ENCODE measurements around the gene OR9A2. TPM values are rescaled to one million over a fixed set of nuclear protein-coding genes. Genes with fewer than 3 reads are reported as not detected.

OR9A2 gene
- total and polyA plus RNA-seq, 4 donors: 0.08 TPM; not detected in 3

DNA sequence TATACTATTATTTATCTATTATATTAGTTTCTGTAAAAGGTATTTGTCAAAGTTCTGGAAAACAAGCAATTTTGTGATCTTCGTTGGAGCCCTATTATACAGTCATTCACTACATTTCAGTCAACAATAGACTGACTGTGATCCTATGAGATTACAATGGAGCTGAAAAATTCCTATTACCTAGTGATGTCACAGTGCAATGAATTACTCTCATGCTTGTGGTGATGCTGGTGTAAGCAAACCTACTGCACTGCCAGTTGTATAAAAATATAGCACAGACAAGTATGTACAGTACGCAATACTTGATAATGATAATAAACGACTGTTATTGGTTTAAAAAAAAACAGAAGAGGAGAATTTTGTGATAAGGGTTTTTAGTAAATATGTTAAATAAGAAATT is 46.6 kb upstream of the OR9A2 start:
- no peak for DNase-seq (ENCODE audit: low spot score)
- Histone ChIP-seq H3K27ac (ENCODE audit: low read depth in 1 of 2, low read length in 2 of 2) (no peak overlapping the region), H3K4me1 (ENCODE audit: control insufficient read depth in 4 of 4, insufficient read depth in 4 of 4, low read length in 3 of 4) (no peaks in the 10 kb centered on the region), H3K4me3 (ENCODE audit: low read depth in 1 of 3, low read length in 3 of 3) (no peak overlapping the region), H3K9me3 (ENCODE audit: control insufficient read depth in 4 of 4, low read length in 3 of 4) (no peaks in the 10 kb centered on the region), H3K27me3 (ENCODE audit: control insufficient read depth in 4 of 4, insufficient read depth in 4 of 4, low read length in 3 of 4) (peaks cover 0 to 3% (median 0%) of the 10 kb centered on the region in 4 donors), H3K36me3 (ENCODE audit: control insufficient read depth in 4 of 4, insufficient read depth in 3 of 4, low read depth in 1 of 4, low read length in 3 of 4) (no peaks in the 10 kb centered on the region), H3K9ac (ENCODE audit: low read depth in 1 of 2, low read length in 2 of 2) (no peak overlapping the region)
- WGBS: 85% methylated on average over 3 of the region's 3 CpGs
- TF ChIP-seq RAD21 (IDR thresholded peaks at IDR 0.05) (no peak), HNF4G (IDR thresholded peaks at IDR 0.05) (no peak), JUND (IDR thresholded peaks at IDR 0.05) (no peak), EGR1 (IDR thresholded peaks at IDR 0.05; ENCODE audit: low read depth in 2 of 2) (no peak), YY1 (IDR thresholded peaks at IDR 0.05) (no peak), RXRA (IDR thresholded peaks at IDR 0.05) (no peak), HNF4A (conservative IDR thresholded peaks at IDR 0.05) (no peak), SP1 (IDR thresholded peaks at IDR 0.05) (no peak), FOXA2 (IDR thresholded peaks at IDR 0.05) (no peak), FOXA1 (IDR thresholded peaks at IDR 0.05) (no peak)
- TF ChIP-seq, protein P1, sequence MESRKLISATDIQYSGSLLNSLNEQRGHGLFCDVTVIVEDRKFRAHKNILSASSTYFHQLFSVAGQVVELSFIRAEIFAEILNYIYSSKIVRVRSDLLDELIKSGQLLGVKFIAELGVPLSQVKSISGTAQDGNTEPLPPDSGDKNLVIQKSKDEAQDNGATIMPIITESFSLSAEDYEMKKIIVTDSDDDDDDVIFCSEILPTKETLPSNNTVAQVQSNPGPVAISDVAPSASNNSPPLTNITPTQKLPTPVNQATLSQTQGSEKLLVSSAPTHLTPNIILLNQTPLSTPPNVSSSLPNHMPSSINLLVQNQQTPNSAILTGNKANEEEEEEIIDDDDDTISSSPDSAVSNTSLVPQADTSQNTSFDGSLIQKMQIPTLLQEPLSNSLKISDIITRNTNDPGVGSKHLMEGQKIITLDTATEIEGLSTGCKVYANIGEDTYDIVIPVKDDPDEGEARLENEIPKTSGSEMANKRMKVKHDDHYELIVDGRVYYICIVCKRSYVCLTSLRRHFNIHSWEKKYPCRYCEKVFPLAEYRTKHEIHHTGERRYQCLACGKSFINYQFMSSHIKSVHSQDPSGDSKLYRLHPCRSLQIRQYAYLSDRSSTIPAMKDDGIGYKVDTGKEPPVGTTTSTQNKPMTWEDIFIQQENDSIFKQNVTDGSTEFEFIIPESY (IDR thresholded peaks at IDR 0.05): no peak
- TF ChIP-seq, protein P2, sequence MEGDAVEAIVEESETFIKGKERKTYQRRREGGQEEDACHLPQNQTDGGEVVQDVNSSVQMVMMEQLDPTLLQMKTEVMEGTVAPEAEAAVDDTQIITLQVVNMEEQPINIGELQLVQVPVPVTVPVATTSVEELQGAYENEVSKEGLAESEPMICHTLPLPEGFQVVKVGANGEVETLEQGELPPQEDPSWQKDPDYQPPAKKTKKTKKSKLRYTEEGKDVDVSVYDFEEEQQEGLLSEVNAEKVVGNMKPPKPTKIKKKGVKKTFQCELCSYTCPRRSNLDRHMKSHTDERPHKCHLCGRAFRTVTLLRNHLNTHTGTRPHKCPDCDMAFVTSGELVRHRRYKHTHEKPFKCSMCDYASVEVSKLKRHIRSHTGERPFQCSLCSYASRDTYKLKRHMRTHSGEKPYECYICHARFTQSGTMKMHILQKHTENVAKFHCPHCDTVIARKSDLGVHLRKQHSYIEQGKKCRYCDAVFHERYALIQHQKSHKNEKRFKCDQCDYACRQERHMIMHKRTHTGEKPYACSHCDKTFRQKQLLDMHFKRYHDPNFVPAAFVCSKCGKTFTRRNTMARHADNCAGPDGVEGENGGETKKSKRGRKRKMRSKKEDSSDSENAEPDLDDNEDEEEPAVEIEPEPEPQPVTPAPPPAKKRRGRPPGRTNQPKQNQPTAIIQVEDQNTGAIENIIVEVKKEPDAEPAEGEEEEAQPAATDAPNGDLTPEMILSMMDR (IDR thresholded peaks at IDR 0.05; ENCODE audit: low read depth, low read length, missing input control): no peak
- TF ChIP-seq, protein P3, sequence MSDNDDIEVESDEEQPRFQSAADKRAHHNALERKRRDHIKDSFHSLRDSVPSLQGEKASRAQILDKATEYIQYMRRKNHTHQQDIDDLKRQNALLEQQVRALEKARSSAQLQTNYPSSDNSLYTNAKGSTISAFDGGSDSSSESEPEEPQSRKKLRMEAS (IDR thresholded peaks at IDR 0.05): no peak
- TF ChIP-seq, protein P4, sequence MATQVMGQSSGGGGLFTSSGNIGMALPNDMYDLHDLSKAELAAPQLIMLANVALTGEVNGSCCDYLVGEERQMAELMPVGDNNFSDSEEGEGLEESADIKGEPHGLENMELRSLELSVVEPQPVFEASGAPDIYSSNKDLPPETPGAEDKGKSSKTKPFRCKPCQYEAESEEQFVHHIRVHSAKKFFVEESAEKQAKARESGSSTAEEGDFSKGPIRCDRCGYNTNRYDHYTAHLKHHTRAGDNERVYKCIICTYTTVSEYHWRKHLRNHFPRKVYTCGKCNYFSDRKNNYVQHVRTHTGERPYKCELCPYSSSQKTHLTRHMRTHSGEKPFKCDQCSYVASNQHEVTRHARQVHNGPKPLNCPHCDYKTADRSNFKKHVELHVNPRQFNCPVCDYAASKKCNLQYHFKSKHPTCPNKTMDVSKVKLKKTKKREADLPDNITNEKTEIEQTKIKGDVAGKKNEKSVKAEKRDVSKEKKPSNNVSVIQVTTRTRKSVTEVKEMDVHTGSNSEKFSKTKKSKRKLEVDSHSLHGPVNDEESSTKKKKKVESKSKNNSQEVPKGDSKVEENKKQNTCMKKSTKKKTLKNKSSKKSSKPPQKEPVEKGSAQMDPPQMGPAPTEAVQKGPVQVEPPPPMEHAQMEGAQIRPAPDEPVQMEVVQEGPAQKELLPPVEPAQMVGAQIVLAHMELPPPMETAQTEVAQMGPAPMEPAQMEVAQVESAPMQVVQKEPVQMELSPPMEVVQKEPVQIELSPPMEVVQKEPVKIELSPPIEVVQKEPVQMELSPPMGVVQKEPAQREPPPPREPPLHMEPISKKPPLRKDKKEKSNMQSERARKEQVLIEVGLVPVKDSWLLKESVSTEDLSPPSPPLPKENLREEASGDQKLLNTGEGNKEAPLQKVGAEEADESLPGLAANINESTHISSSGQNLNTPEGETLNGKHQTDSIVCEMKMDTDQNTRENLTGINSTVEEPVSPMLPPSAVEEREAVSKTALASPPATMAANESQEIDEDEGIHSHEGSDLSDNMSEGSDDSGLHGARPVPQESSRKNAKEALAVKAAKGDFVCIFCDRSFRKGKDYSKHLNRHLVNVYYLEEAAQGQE (IDR thresholded peaks at IDR 0.05): no peak
- TF ChIP-seq, protein P5, sequence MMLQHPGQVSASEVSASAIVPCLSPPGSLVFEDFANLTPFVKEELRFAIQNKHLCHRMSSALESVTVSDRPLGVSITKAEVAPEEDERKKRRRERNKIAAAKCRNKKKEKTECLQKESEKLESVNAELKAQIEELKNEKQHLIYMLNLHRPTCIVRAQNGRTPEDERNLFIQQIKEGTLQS (IDR thresholded peaks at IDR 0.05): no peak

DNA sequence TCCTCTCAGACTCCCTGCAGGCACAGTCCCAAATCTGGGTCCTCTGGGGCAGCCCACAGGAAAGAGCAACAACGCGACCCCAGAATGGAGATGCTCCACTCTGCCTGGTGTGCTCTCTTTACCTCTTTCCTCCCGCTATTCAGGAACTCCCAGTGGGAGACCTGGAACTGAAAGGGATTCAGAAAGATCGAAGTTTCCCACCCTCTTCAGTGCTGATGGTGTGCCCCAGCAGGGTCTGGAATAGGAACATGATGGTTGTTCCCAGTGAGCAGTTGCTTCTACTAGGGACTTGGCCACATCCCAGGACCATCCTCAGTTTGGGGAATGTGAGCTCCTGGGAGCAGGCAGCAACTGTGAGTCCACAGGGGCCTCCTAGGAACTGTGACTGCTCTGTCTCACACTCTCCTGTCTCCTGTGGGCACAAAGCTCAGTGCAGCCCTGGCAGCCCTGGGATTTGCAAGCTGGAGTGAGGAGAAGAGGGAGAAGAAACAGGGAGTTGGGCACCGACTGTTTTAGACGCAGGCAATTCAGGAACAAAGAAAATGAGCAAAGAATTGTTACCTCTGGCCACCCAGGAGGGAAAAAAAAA is 43.1 kb upstream of the OR9A2 start:
- WGBS: 72% methylated on average over 6 of the region's 6 CpGs
- no peak for DNase-seq (ENCODE audit: low spot score)
- H3K27me3 ChIP-seq (ENCODE audit: control insufficient read depth in 4 of 4, insufficient read depth in 4 of 4, low read length in 3 of 4): no peaks in the 10 kb centered on the region
- no peak overlapping the region for H3K27ac ChIP-seq (ENCODE audit: low read depth in 1 of 2, low read length in 2 of 2)
- no peak overlapping the region for H3K9ac ChIP-seq (ENCODE audit: low read depth in 1 of 2, low read length in 2 of 2)
- H3K4me3 ChIP-seq (ENCODE audit: low read depth in 1 of 3, low read length in 3 of 3): no peak overlapping the region
- no peaks in the 10 kb centered on the region for H3K36me3 ChIP-seq (ENCODE audit: control insufficient read depth in 4 of 4, insufficient read depth in 3 of 4, low read depth in 1 of 4, low read length in 3 of 4)
- no peaks in the 10 kb centered on the region for H3K4me1 ChIP-seq (ENCODE audit: control insufficient read depth in 4 of 4, insufficient read depth in 4 of 4, low read length in 3 of 4)
- no peaks in the 10 kb centered on the region for H3K9me3 ChIP-seq (ENCODE audit: control insufficient read depth in 4 of 4, low read length in 3 of 4)
- TF ChIP-seq JUND (IDR thresholded peaks at IDR 0.05) (no peak), RXRA (IDR thresholded peaks at IDR 0.05) (no peak), TAF1 (conservative IDR thresholded peaks at IDR 0.05) (no peak), EGR1 (IDR thresholded peaks at IDR 0.05; ENCODE audit: low read depth in 2 of 2) (no peak), SP1 (IDR thresholded peaks at IDR 0.05) (no peak)
- TF ChIP-seq, protein P2 (IDR thresholded peaks at IDR 0.05; ENCODE audit: low read depth, low read length, missing input control): no peak
- TF ChIP-seq, protein P4 (IDR thresholded peaks at IDR 0.05): no peak
- TF ChIP-seq, protein P3 (IDR thresholded peaks at IDR 0.05): no peak

Data from liver (tissue), 9 donors.